ENCODE measurements around the gene OTOP2. TPM values are rescaled to one million over a fixed set of nuclear protein-coding genes. Genes with fewer than 3 reads are reported as not detected.

The OTOP2 gene
- total RNA-seq, 1 donor from 2014 or later = not detected

- peaks cover 40% of the 10 kb centered on the region for H3K4me1 ChIP-seq
- intact Hi-C loops (cut with micrococcal nuclease) = no loop called here
- DNase-seq = no peak
- H3K27me3 ChIP-seq (ENCODE audit: low read depth) = peaks cover 27% of the 10 kb centered on the region
- H3K9me3 ChIP-seq (replicated peaks) = no peaks in the 10 kb centered on the region
- peak overlapping the region; percentile 86 for H3K4me3 ChIP-seq
- H3K36me3 ChIP-seq = no peaks in the 10 kb centered on the region
- no peak for TF ChIP-seq CTCF (IDR thresholded peaks at IDR 0.05; ENCODE audit: borderline replicate concordance)
- H3K27ac ChIP-seq (replicated peaks) = peak overlapping the region; percentile 82
Observed at GRCh38 chr17:74971842-74972106, 47.7 kb downstream of the OTOP2 start.

GRCh38 chr17:74972107-74972972 lies 48.3 kb downstream of the OTOP2 start, which contains the start of gene HID1:
HID1 (minus strand) TSS chr17:74972759; CDS start chr17:74972656, 103 bp downstream.
- Histone ChIP-seq H3K9me3 (replicated peaks) (no peaks in the 10 kb centered on the region), H3K27ac (replicated peaks) (peak within 1 kb of the TSS; percentile 82), H3K4me3 (peak within 1 kb of the TSS; percentile 86), H3K36me3 (no peaks in the 10 kb centered on the region), H3K27me3 (ENCODE audit: low read depth) (peaks cover 27% of the 10 kb centered on the region), H3K4me1 (peaks cover 40% of the 10 kb centered on the region)
- intact Hi-C loops (cut with micrococcal nuclease) = no loop called here
- DNase-seq = peak; percentile 60
- no peak for TF ChIP-seq CTCF (IDR thresholded peaks at IDR 0.05; ENCODE audit: borderline replicate concordance)

GRCh38 chr17:74972973-74973328 lies 48.9 kb downstream of the OTOP2 start:
- H3K9me3 ChIP-seq (replicated peaks) = no peaks in the 10 kb centered on the region
- no peaks in the 10 kb centered on the region for H3K36me3 ChIP-seq
- peak overlapping the region; percentile 86 for H3K4me3 ChIP-seq
- TF ChIP-seq CTCF (IDR thresholded peaks at IDR 0.05; ENCODE audit: borderline replicate concordance) = no peak
- H3K27me3 ChIP-seq (ENCODE audit: low read depth) = peaks cover 27% of the 10 kb centered on the region
- H3K27ac ChIP-seq (replicated peaks) = no peak overlapping the region
- peaks cover 40% of the 10 kb centered on the region for H3K4me1 ChIP-seq
- DNase-seq = no peak
- intact Hi-C loops (cut with micrococcal nuclease) = no loop called here

GRCh38 chr17:74975943-74976342 lies 51.9 kb downstream of the OTOP2 start:
- Histone ChIP-seq H3K9me3 (replicated peaks) (no peaks in the 10 kb centered on the region), H3K36me3 (no peaks in the 10 kb centered on the region), H3K4me3 (no peak overlapping the region), H3K4me1 (peaks cover 21% of the 10 kb centered on the region), H3K27me3 (ENCODE audit: low read depth) (peaks cover 25% of the 10 kb centered on the region), H3K27ac (replicated peaks) (no peak overlapping the region)
- no peak for DNase-seq
- intact Hi-C loops (cut with micrococcal nuclease) = no loop called here
- no peak for TF ChIP-seq CTCF (IDR thresholded peaks at IDR 0.05; ENCODE audit: borderline replicate concordance)

- H3K4me3 ChIP-seq = no peak overlapping the region
- intact Hi-C loops (cut with micrococcal nuclease) = no loop called here
- no peak for DNase-seq
- no peaks in the 10 kb centered on the region for H3K36me3 ChIP-seq
- H3K27me3 ChIP-seq (ENCODE audit: low read depth) = peaks cover 15% of the 10 kb centered on the region
- peaks cover 21% of the 10 kb centered on the region for H3K4me1 ChIP-seq
- H3K27ac ChIP-seq (replicated peaks) = no peak overlapping the region
- no peak for TF ChIP-seq CTCF (IDR thresholded peaks at IDR 0.05; ENCODE audit: borderline replicate concordance)
- no peaks in the 10 kb centered on the region for H3K9me3 ChIP-seq (replicated peaks)
Observed at GRCh38 chr17:74977802-74978201, 53.7 kb downstream of the OTOP2 start.
